H1 (cell line): ENCODE results near the gene SLIT3. TPM values are rescaled to one million over a fixed set of nuclear protein-coding genes. Genes with fewer than 3 reads are reported as not detected.

Source experiments
- CTCF ChIA-PET: fragments of 300-600 bp; sonication (Branson Sonifier 250); formaldehyde crosslinking; loops from one replicate; lab custom pipeline; 2021; ENCODE audit not compliant: partially characterized antibody; lab: Charles Lee
- POLR2A ChIA-PET: fragments of 300-600 bp; sonication (Branson Sonifier 250); formaldehyde crosslinking; loops from one replicate; lab custom pipeline; 2021; ENCODE audit warnings: inconsistent platforms; ENCODE audit not compliant: partially characterized antibody; lab: Charles Lee
- DNase-seq, 2 experiments: peaks; one replicate each; pipeline versions ENCODE4 v3.0.0 to v3.0.0-alpha.2; 2010 to 2022; ENCODE audit warnings: low spot score in 2 of 2, low read depth in 1 of 2, mixed read lengths in 1 of 2
- FAIRE-seq: peaks from 2 replicates; lab custom pipeline; 2011; peaks lifted over from hg19 to GRCh38; lab: Jason Lieb, UNC
- H2AFZ ChIP-seq: 2 replicates; pipeline ENCODE4 v1.8.1; 2012; ENCODE audit warnings: low read length, inconsistent platforms
- H2AK5ac ChIP-seq: 2 replicates; pipeline ENCODE4 v1.6.1; 2013; ENCODE audit warnings: low read depth, low read length
- H2BK120ac ChIP-seq: replicated peaks from 2 replicates; pipeline ENCODE3; 2013; ENCODE audit warnings: low read depth, low read length, inconsistent platforms
- H2BK12ac ChIP-seq: 2 replicates; pipeline ENCODE4 v1.6.1; 2013; ENCODE audit warnings: low read depth, low read length
- H2BK15ac ChIP-seq: 2 replicates; pipeline ENCODE4 v1.6.1; 2013; ENCODE audit warnings: low read length
- H2BK20ac ChIP-seq: 2 replicates; pipeline ENCODE4 v1.6.1; 2013; ENCODE audit warnings: low read length
- H2BK5ac ChIP-seq: 2 replicates; pipeline ENCODE4 v1.6.1; 2013; ENCODE audit warnings: low read depth, low read length
- H3K14ac ChIP-seq: 2 replicates; pipeline ENCODE4 v1.6.1; 2013; ENCODE audit warnings: inconsistent platforms; ENCODE audit not compliant: insufficient read length
- H3K18ac ChIP-seq: 2 replicates; pipeline ENCODE4 v1.6.1; 2013; ENCODE audit warnings: low read length; ENCODE audit errors: extremely low read depth
- H3K23ac ChIP-seq: 2 replicates; pipeline ENCODE4 v1.6.1; 2013; ENCODE audit warnings: inconsistent platforms; ENCODE audit not compliant: insufficient read length
- H3K23me2 ChIP-seq: 2 replicates; pipeline ENCODE4 v1.6.1; 2013; ENCODE audit warnings: low read depth, low read length
- H3K27ac ChIP-seq: 2 replicates; pipeline ENCODE4 v1.6.1; 2011; ENCODE audit warnings: low read depth, low read length, inconsistent platforms
- H3K27me3 ChIP-seq, 4 experiments: replicated peaks in 1 of 4; 1 replicate in 1 of 4; 2 replicates in 3 of 4; pipeline versions ENCODE4 v1.6.1 to v1.8.1; 2011 to 2013; ENCODE audit warnings: low read length in 3 of 4, mild to moderate bottlenecking in 3 of 4, inconsistent platforms in 2 of 4, mixed read lengths in 2 of 4, moderate library complexity in 1 of 4; ENCODE audit not compliant: control insufficient read depth in 3 of 4, insufficient read depth in 3 of 4; ENCODE audit errors: extremely low read depth in 1 of 4
- H3K36me3 ChIP-seq, 4 experiments: 2 replicates each; pipeline versions ENCODE4 v1.6.1 to v1.8.1; 2011 to 2013; ENCODE audit warnings: mild to moderate bottlenecking in 4 of 4, low read length in 3 of 4, moderate library complexity in 2 of 4, control low read depth in 1 of 4, inconsistent platforms in 1 of 4; ENCODE audit not compliant: insufficient read depth in 4 of 4, control insufficient read depth in 2 of 4
- H3K4ac ChIP-seq: replicated peaks from 2 replicates; pipeline ENCODE3; 2013; ENCODE audit warnings: low read length, low read depth, mixed read lengths, inconsistent platforms; ENCODE audit not compliant: insufficient read length
- H3K4me1 ChIP-seq, 4 experiments: replicated peaks in 1 of 4; 1 replicate in 1 of 4; 2 replicates in 3 of 4; pipeline versions ENCODE4 v1.6.1 to v1.8.1; 2011 to 2013; ENCODE audit warnings: low read length in 3 of 4, inconsistent platforms in 2 of 4, mixed read lengths in 1 of 4; ENCODE audit not compliant: insufficient read depth in 4 of 4, control insufficient read depth in 3 of 4
- H3K4me2 ChIP-seq, 2 experiments: 2 replicates each; pipeline versions ENCODE4 v1.6.1 to v1.8.1; 2011 to 2013; ENCODE audit warnings: low read depth in 2 of 2, low read length in 2 of 2, control low read depth in 1 of 2, inconsistent platforms in 1 of 2, mild to moderate bottlenecking in 1 of 2; ENCODE audit not compliant: insufficient read depth in 1 of 2
- H3K4me3 ChIP-seq, 4 experiments: fragments of 200-600, 300-600 bp in 1 of 4; sonication (generic), shearing (Covaris generic), sonication (Bioruptor Twin) in 1 of 4; 2 replicates each; pipeline versions ENCODE4 v1.5.1 to v1.8.1; 2011 to 2016; ENCODE audit warnings: low read length in 4 of 4, low read depth in 3 of 4, control low read depth in 2 of 4, inconsistent platforms in 2 of 4, mild to moderate bottlenecking in 2 of 4, mixed read lengths in 1 of 4, moderate library complexity in 1 of 4; ENCODE audit not compliant: insufficient read depth in 2 of 4; ENCODE audit errors: extremely low read depth in 1 of 4
- H3K56ac ChIP-seq: replicated peaks from 2 replicates; pipeline ENCODE3; 2013; ENCODE audit warnings: low read depth, mild to moderate bottlenecking, mixed read lengths, low read length, inconsistent platforms; ENCODE audit not compliant: insufficient read length
- H3K79me1 ChIP-seq: 2 replicates; pipeline ENCODE4 v1.6.1; 2013; ENCODE audit warnings: low read depth, low read length, control low read depth
- H3K79me2 ChIP-seq, 2 experiments: 2 replicates each; pipeline versions ENCODE4 v1.6.1 to v1.8.1; 2012 to 2013; ENCODE audit warnings: low read length in 2 of 2, mild to moderate bottlenecking in 2 of 2, inconsistent platforms in 1 of 2; ENCODE audit not compliant: insufficient read depth in 2 of 2, control insufficient read depth in 1 of 2
- H3K9ac ChIP-seq, 4 experiments: replicated peaks in 1 of 4; 1 replicate in 1 of 4; 2 replicates in 3 of 4; pipeline versions ENCODE4 v1.6.1 to v1.8.1; 2011 to 2013; ENCODE audit warnings: low read depth in 3 of 4, low read length in 3 of 4, control low read depth in 2 of 4, mild to moderate bottlenecking in 2 of 4, moderate library complexity in 2 of 4, inconsistent platforms in 1 of 4; ENCODE audit errors: extremely low read depth in 1 of 4
- H3K9me3 ChIP-seq, 2 experiments: 2 replicates each; pipeline versions ENCODE4 v1.6.1 to v1.8.1; 2012 to 2013; ENCODE audit warnings: mild to moderate bottlenecking in 2 of 2, moderate library complexity in 2 of 2, control low read depth in 1 of 2, inconsistent platforms in 1 of 2, low read depth in 1 of 2, low read length in 1 of 2, mixed read lengths in 1 of 2; ENCODE audit not compliant: insufficient read depth in 2 of 2
- H4K20me1 ChIP-seq, 2 experiments: replicated peaks in 1 of 2; 2 replicates each; pipeline versions ENCODE3 to v1.8.1; 2011 to 2013; ENCODE audit warnings: inconsistent platforms in 2 of 2, low read length in 2 of 2, mild to moderate bottlenecking in 1 of 2; ENCODE audit not compliant: insufficient read depth in 2 of 2, control insufficient read depth in 1 of 2
- H4K5ac ChIP-seq: 2 replicates; pipeline ENCODE4 v1.6.1; 2013; ENCODE audit warnings: low read length, low read depth, mixed read lengths, inconsistent platforms; ENCODE audit not compliant: insufficient read length
- H4K8ac ChIP-seq: 2 replicates; pipeline ENCODE4 v1.8.0; 2013; ENCODE audit warnings: mild to moderate bottlenecking, moderate library complexity, low read length, inconsistent platforms; ENCODE audit not compliant: insufficient read depth; ENCODE audit errors: extremely low read depth
- H4K91ac ChIP-seq: replicated peaks from 2 replicates; pipeline ENCODE3; 2013; ENCODE audit warnings: low read length, mixed read lengths, inconsistent platforms; ENCODE audit not compliant: insufficient read length
- RAD21 ChIP-seq, 2 experiments: IDR thresholded peaks in 1 of 2; conservative IDR thresholded peaks in 1 of 2; 2 replicates each; pipeline ENCODE4 v1.6.1; 2011; ENCODE audit warnings: low read depth in 2 of 2, low read length in 2 of 2, improper control_type of control experiment in 1 of 2, inconsistent platforms in 1 of 2, mild to moderate bottlenecking in 1 of 2, moderate library complexity in 1 of 2
- TEAD4 ChIP-seq: IDR thresholded peaks from 2 replicates; pipeline ENCODE4 v1.6.1; 2012; ENCODE audit warnings: low read depth, low read length, inconsistent platforms, mixed read lengths
- WGBS, 2 experiments: shearing (Covaris generic) in 1 of 2; methylation state at CpG; one replicate each; pipeline versions ENCODE4 v1.1.6 to v1.1.7; 2013 to 2015; ENCODE audit warnings: low lambda C conversion rate in 2 of 2, mixed read lengths in 2 of 2, inconsistent platforms in 1 of 2, low coverage in 1 of 2, missing lambda C conversion rate in 1 of 2; ENCODE audit not compliant: insufficient replicate concordance in 2 of 2, insufficient coverage in 1 of 2, insufficient read length in 1 of 2; ENCODE audit errors: extremely low coverage in 1 of 2, missing lambda C conversion rate in 1 of 2; 5-methylcytosine and 5-hydroxymethylcytosine counted together
- polyA plus RNA-seq, 7 experiments: library from polyadenylated mRNA; depleted of rRNA in 3 of 7; stranded (reverse) in 5 of 7; unstranded in 2 of 7; fragments of >200 nt in 5 of 7; fragments of 200-250 nt in 2 of 7; gene quantifications; 1 replicate in 5 of 7; 2 replicates in 1 of 7; 4 replicates in 1 of 7; pipeline versions ENCODE4 v1.2.1 to v1.2.3, GENCODE V29; 2011 to 2013; ENCODE audit warnings: missing spikeins in 2 of 7, mixed read lengths in 2 of 7
- total RNA-seq: library from RNA; stranded (reverse); fragmentation: NEBNext Ultra II Directional; extraction: Animal tissue kit (Norgen Biotek cat#: 25700); gene quantifications from 2 replicates; pipeline ENCODE4 v1.2.1, GENCODE V29; 2021
- TF ChIP-seq, protein P1 (sequence below): IDR thresholded peaks from 2 replicates; pipeline ENCODE4 v1.6.1; 2012; ENCODE audit warnings: low read length, inconsistent platforms

SLIT3 gene
- total and polyA plus RNA-seq, 2 of the 8 experiments (the other 6 are each of a cell fraction or from before 2014, with no cell fraction given): 1.1 to 1.2 TPM

- DNase-seq (no peak), FAIRE-seq (no peak)
- Histone ChIP-seq H3K27me3 (no peaks in the 10 kb centered on the region), H3K23ac (no peak overlapping the region), H4K20me1 (no peaks in the 10 kb centered on the region), H2AK5ac (no peak overlapping the region), H3K79me1 (no peaks in the 10 kb centered on the region), H2BK5ac (no peak overlapping the region), H3K27ac (no peak overlapping the region), H3K4me3 (no peak overlapping the region), H3K9ac (no peak overlapping the region), H3K18ac (no peak overlapping the region), H2BK15ac (no peak overlapping the region), H4K5ac (no peak overlapping the region), H3K4me1 (no peaks in the 10 kb centered on the region), H3K14ac (no peak overlapping the region), H2BK20ac (no peak overlapping the region), H3K23me2 (no peaks in the 10 kb centered on the region), H3K79me2 (no peaks in the 10 kb centered on the region), H3K4me2 (no peak overlapping the region), H3K36me3 (no peaks in the 10 kb centered on the region), H4K91ac (no peak overlapping the region), H2BK120ac (no peak overlapping the region), H2BK12ac (no peak overlapping the region), H3K9me3 (no peaks in the 10 kb centered on the region), H3K56ac (no peak overlapping the region), H3K4ac (no peak overlapping the region), H2AFZ (no peak overlapping the region), H4K8ac (no peak overlapping the region)
- 94% methylated on average over 6 of the region's 6 CpGs; no CpG with 5 or more reads in 1 of the 2 experiments for WGBS, 2 experiments
- ChIA-PET POLR2A (no interaction called here), CTCF (interaction anchor here (0.7 to 1.7 kb wide), 3 partner anchors 9 to 177 kb away, joined by 3 to 7 read pairs (median 4); no protein-coding TSS in a partner anchor)
- TF ChIP-seq TEAD4 (no peak), RAD21 (IDR thresholded peaks at IDR 0.05 in 1 of 2, conservative IDR thresholded peaks at IDR 0.05 in 1 of 2; ENCODE audit: low read depth in 2 of 2, low read length in 2 of 2) (peak in 1 of 2 experiments; percentile 17; a peak in 1 of 4 replicates)
- TF ChIP-seq, protein P1, sequence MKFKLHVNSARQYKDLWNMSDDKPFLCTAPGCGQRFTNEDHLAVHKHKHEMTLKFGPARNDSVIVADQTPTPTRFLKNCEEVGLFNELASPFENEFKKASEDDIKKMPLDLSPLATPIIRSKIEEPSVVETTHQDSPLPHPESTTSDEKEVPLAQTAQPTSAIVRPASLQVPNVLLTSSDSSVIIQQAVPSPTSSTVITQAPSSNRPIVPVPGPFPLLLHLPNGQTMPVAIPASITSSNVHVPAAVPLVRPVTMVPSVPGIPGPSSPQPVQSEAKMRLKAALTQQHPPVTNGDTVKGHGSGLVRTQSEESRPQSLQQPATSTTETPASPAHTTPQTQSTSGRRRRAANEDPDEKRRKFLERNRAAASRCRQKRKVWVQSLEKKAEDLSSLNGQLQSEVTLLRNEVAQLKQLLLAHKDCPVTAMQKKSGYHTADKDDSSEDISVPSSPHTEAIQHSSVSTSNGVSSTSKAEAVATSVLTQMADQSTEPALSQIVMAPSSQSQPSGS: no peak
Observed at GRCh38 chr5:168890816-168891812, 409.8 kb downstream of the SLIT3 start.
